Esophagus squamous epithelium (tissue), 5 donors: ENCODE results near the gene ODAD3. TPM values are rescaled to one million over a fixed set of nuclear protein-coding genes. Genes with fewer than 3 reads are reported as not detected.
"Not testable (repeated sequence)": the region's sequence is repeated elsewhere in the genome, so short reads cannot be mapped to it uniquely, and the experiment has no call there.

Experiments
- DNase-seq: peaks from one replicate; lab custom pipeline; 2025; lab: John Stamatoyannopoulos, UW
- H3K27ac ChIP-seq, 4 donors: fragments of 200-600 bp; sonication (generic); one replicate each; pipeline ENCODE4 v1.5.1; 2016 to 2019; ENCODE audit warnings: mild to moderate bottlenecking in 1 of 4
- H3K27me3 ChIP-seq, 4 donors: fragments of 200-600 bp; sonication (generic); 1 replicate in 3 of 4; 2 replicates in 1 of 4; pipeline versions ENCODE4 v1.5.1 to v1.6.0; 2017 to 2021; ENCODE audit warnings: antibody characterized with exemption in 1 of 4
- H3K36me3 ChIP-seq, 3 donors: fragments of 200-600 bp; sonication (generic); one replicate each; pipeline ENCODE4 v1.5.1; 2016 to 2019
- H3K4me1 ChIP-seq, 3 donors: fragments of 200-600 bp; sonication (generic); one replicate each; pipeline ENCODE4 v1.5.1; 2017 to 2019
- H3K4me3 ChIP-seq, 4 donors: fragments of 200-600 bp; sonication (generic); 1 replicate in 3 of 4; 2 replicates in 1 of 4; pipeline ENCODE4 v1.5.1; 2016 to 2019; ENCODE audit warnings: mild to moderate bottlenecking in 2 of 4, moderate library complexity in 1 of 4
- H3K9me3 ChIP-seq, 3 donors: fragments of 200-600 bp; sonication (generic); one replicate each; pipeline ENCODE4 v1.5.1; 2016 to 2019
- CTCF ChIP-seq, 6 experiments: fragments of 450-650 bp in 4 of 6; fragments of 200-600 bp in 2 of 6; sonication (generic) in 2 of 6; IDR thresholded peaks; one replicate each; pipeline ENCODE4 v1.5.1; 2016 to 2019; ENCODE audit warnings: antibody characterized with exemption in 6 of 6, mild to moderate bottlenecking in 4 of 6, moderate library complexity in 4 of 6
- POLR2A ChIP-seq, 4 donors: fragments of 450-650 bp; IDR thresholded peaks; one replicate each; pipeline ENCODE4 v1.6.1; 2017; ENCODE audit warnings: antibody characterized with exemption in 4 of 4, mild to moderate bottlenecking in 4 of 4, moderate library complexity in 3 of 4
- WGBS, 2 donors: methylation state at CpG; one replicate each; pipeline ENCODE4 v1.1.5; 2018; 5-methylcytosine and 5-hydroxymethylcytosine counted together
- intact Hi-C: fragments of 100-400 bp; cut with DNase I; formaldehyde crosslinking; loops from one replicate; pipeline ENCODE4 v1.15.0; 2022
- total RNA-seq, 4 donors: library from RNA; depleted of rRNA; stranded (reverse); fragments of >200 nt; gene quantifications; one replicate each; pipeline ENCODE4 v1.1.0, GENCODE V29; 2016
- donor health status: DM: yes; HTN: yes; CAD: no.

ODAD3 gene
- total RNA-seq, 4 donors from 2014 or later: 0.19 to 8.8 TPM; not detected in 2

GRCh38 chr19:11475861-11476260, 40.9 kb upstream of the ODAD3 start:
- H3K36me3 ChIP-seq: no peaks in the 10 kb centered on the region
- no peaks in the 10 kb centered on the region for H3K9me3 ChIP-seq
- no peak for DNase-seq
- intact Hi-C loops: no loop called here
- no peak overlapping the region for H3K27ac ChIP-seq
- H3K27me3 ChIP-seq: peaks cover 8 to 20% (median 14%) of the 10 kb centered on the region in 4 donors
- 73 to 74% methylated on average over 5 to 6 of the region's 8 CpGs for WGBS, 2 donors
- peaks cover 0 to 18% (median 17%) of the 10 kb centered on the region in 3 donors for H3K4me1 ChIP-seq
- H3K4me3 ChIP-seq: no peak overlapping the region
- TF ChIP-seq CTCF (IDR thresholded peaks at IDR 0.05) (no peak), POLR2A (IDR thresholded peaks at IDR 0.05) (no peak)

- H3K27ac ChIP-seq, intact Hi-C loops, DNase-seq, H3K36me3 ChIP-seq, H3K9me3 ChIP-seq, H3K4me3 ChIP-seq: not testable (repeated sequence)
- Histone ChIP-seq H3K27me3 (peaks cover 4 to 15% (median 9%) of the 10 kb centered on the region in 4 donors), H3K4me1 (peaks cover 0 to 13% (median 13%) of the 10 kb centered on the region in 3 donors)
- 77 to 93% methylated on average over 2 to 3 of the region's 3 CpGs for WGBS, 2 donors
Measured at GRCh38 chr19:11475343-11475742, 40.4 kb upstream of the ODAD3 start.

DNA sequence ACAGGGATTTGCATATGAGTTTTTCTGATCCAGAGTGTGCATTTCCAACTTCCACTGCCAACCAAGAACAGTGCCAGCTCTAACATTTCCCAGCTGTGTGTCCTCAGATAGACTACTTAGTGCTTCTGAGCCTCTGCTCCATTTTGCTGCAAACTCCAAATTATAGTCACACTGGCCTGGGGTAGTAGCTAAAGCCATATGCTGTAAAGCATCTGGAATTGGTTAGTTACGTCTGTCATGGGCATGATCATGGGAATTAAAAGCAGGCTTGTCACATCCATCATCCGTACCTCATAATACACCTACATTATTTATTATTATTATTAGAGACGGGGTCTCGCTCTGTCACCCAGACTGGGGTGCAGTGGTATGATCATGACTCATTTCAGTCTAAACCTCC, 38.8 kb upstream of the ODAD3 start:
- no peaks in the 10 kb centered on the region for H3K27me3 ChIP-seq
- TF ChIP-seq CTCF (IDR thresholded peaks at IDR 0.05) (no peak), POLR2A (IDR thresholded peaks at IDR 0.05) (no peak)
- intact Hi-C loops: no loop called here
- no peak overlapping the region for H3K27ac ChIP-seq
- DNase-seq: no peak
- WGBS, 2 donors: 42 to 43% methylated on average over 4 of the region's 4 CpGs
- no peaks in the 10 kb centered on the region for H3K36me3 ChIP-seq
- H3K4me1 ChIP-seq: peaks cover 0 to 3% (median 0%) of the 10 kb centered on the region in 3 donors
- H3K4me3 ChIP-seq: no peak overlapping the region
- H3K9me3 ChIP-seq: no peaks in the 10 kb centered on the region

GRCh38 chr19:11468266-11468845, 33.4 kb upstream of the ODAD3 start:
- H3K36me3 ChIP-seq, intact Hi-C loops, H3K27ac ChIP-seq, H3K4me3 ChIP-seq, H3K9me3 ChIP-seq, H3K27me3 ChIP-seq, H3K4me1 ChIP-seq, DNase-seq: not testable (repeated sequence)
- 27 to 37% methylated on average over 8 of the region's 8 CpGs for WGBS, 2 donors

DNA sequence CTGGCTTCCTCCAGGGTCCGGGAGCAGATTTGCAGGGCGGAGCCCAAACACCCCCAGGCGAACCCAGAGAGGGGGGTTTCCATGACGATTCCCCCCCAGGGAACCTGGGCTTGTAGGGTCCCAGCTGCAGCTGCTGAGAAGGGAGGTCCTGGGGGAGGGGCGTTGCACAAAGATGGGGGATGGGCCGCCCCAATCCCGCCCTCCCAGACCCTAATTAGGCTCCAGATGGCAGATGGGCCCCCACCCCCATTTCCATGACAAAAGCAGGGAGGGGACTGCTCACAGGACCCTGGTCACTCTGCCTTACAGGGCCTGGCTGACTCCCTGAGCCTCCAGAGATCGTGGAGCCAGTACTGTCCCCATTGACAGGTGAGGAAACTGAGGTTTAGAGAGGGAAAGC, 30.7 kb upstream of the ODAD3 start:
- intact Hi-C loops: no loop called here
- WGBS, 2 donors: no CpG with 5 or more reads among the region's 8 CpGs

More for the DNA sequence above, 30.7 kb upstream of the ODAD3 start:
- Histone ChIP-seq H3K36me3 (no peaks in the 10 kb centered on the region), H3K27ac (no peak overlapping the region), H3K4me1 (peaks cover 0 to 10% (median 0%) of the 10 kb centered on the region in 3 donors), H3K4me3 (no peak overlapping the region), H3K9me3 (no peaks in the 10 kb centered on the region), H3K27me3 (peaks cover 0 to 8% (median 0%) of the 10 kb centered on the region in 4 donors)
- DNase-seq: no peak
- TF ChIP-seq POLR2A (IDR thresholded peaks at IDR 0.05) (no peak), CTCF (IDR thresholded peaks at IDR 0.05) (no peak)
